A673 (cell line): Measurements from ENCODE around the gene ARNT2. TPM values are rescaled to one million over a fixed set of nuclear protein-coding genes. Genes with fewer than 3 reads are reported as not detected.

Experiments
- BruUV-seq: library from RNA; stranded (reverse); fragments of 400-500 nt; replicated peaks from 2 replicates; lab custom pipeline; 2021; lab: Mats Ljungman, UMichigan
- CTCF ChIA-PET: fragments of 300-600 bp; sonication (Branson Sonifier 250); formaldehyde crosslinking; loops from one replicate; lab custom pipeline; 2022; ENCODE audit warnings: antibody characterized with exemption; lab: Charles Lee
- POLR2A ChIA-PET: fragments of 300-600 bp; sonication (Branson Sonifier 250); formaldehyde crosslinking; loops from one replicate; lab custom pipeline; 2022; ENCODE audit warnings: antibody characterized with exemption; ENCODE audit not compliant: low non-redundant PET; lab: Charles Lee
- DNase-seq: peaks from one replicate; pipeline ENCODE4 v3.0.0-alpha.2; 2015; ENCODE audit warnings: low spot score
- H3K27ac ChIP-seq: fragments of 200-600 bp; sonication (generic); 2 replicates; pipeline ENCODE4 v1.5.1; 2016; ENCODE audit warnings: mixed run types, low read depth, mild to moderate bottlenecking, mixed read lengths, antibody characterized with exemption, low read length; ENCODE audit not compliant: poor library complexity, severe bottlenecking
- H3K27me3 ChIP-seq: fragments of 200-600 bp; sonication (generic); replicated peaks from 2 replicates; pipeline ENCODE4 v1.6.1; 2017; ENCODE audit warnings: mixed run types, low read depth, mild to moderate bottlenecking, mixed read lengths, antibody characterized with exemption, low read length; ENCODE audit not compliant: insufficient read depth, poor library complexity
- H3K36me3 ChIP-seq: fragments of 200-600 bp; sonication (generic); 2 replicates; pipeline ENCODE4 v1.6.1; 2016; ENCODE audit warnings: mixed run types, mild to moderate bottlenecking, mixed read lengths, antibody characterized with exemption, low read length; ENCODE audit not compliant: insufficient read depth, poor library complexity, severe bottlenecking
- H3K4me1 ChIP-seq: fragments of 200-600 bp; sonication (generic); 2 replicates; pipeline ENCODE4 v1.6.1; 2017; ENCODE audit warnings: mixed run types, mild to moderate bottlenecking, mixed read lengths, antibody characterized with exemption, low read length; ENCODE audit not compliant: insufficient read depth, poor library complexity, severe bottlenecking
- H3K4me3 ChIP-seq: fragments of 200-600 bp; sonication (generic); 2 replicates; pipeline ENCODE4 v1.5.1; 2016; ENCODE audit warnings: low read depth, mixed run types, mild to moderate bottlenecking, mixed read lengths, low read length; ENCODE audit not compliant: poor library complexity, severe bottlenecking
- H3K9me3 ChIP-seq: fragments of 200-600 bp; sonication (generic); 2 replicates; pipeline ENCODE4 v1.6.1; 2016; ENCODE audit warnings: mixed run types, low read depth, mild to moderate bottlenecking, mixed read lengths, antibody characterized with exemption, low read length; ENCODE audit not compliant: poor library complexity, severe bottlenecking
- EZH2 ChIP-seq: fragments of 200-600 bp; sonication (generic); IDR thresholded peaks from 2 replicates; pipeline ENCODE4 v1.6.1; 2017; ENCODE audit warnings: borderline replicate concordance, low read depth, mild to moderate bottlenecking, mixed read lengths, antibody characterized with exemption, low read length; ENCODE audit not compliant: poor library complexity, severe bottlenecking
- intact Hi-C: fragments of 100-400 bp; cut with micrococcal nuclease; formaldehyde crosslinking; loops from one replicate; pipeline ENCODE4 v1.10.0; 2022; ENCODE audit not compliant: unreplicated experiment
- total RNA-seq: library from RNA; stranded (reverse); gene quantifications from 2 replicates; pipeline ENCODE4 v1.2.3, GENCODE V29; 2021
- TF ChIP-seq, protein P1 (sequence below): fragments of 300-800, 200-600 bp; sonication (generic); conservative IDR thresholded peaks from 2 replicates; pipeline ENCODE4 v1.5.1; 2017; ENCODE audit warnings: low read depth, mild to moderate bottlenecking, antibody characterized with exemption, low read length, moderate library complexity, mixed read lengths

The ARNT2 gene
- total RNA-seq, 1 experiment from 2014 or later: 2.1 TPM

DNA sequence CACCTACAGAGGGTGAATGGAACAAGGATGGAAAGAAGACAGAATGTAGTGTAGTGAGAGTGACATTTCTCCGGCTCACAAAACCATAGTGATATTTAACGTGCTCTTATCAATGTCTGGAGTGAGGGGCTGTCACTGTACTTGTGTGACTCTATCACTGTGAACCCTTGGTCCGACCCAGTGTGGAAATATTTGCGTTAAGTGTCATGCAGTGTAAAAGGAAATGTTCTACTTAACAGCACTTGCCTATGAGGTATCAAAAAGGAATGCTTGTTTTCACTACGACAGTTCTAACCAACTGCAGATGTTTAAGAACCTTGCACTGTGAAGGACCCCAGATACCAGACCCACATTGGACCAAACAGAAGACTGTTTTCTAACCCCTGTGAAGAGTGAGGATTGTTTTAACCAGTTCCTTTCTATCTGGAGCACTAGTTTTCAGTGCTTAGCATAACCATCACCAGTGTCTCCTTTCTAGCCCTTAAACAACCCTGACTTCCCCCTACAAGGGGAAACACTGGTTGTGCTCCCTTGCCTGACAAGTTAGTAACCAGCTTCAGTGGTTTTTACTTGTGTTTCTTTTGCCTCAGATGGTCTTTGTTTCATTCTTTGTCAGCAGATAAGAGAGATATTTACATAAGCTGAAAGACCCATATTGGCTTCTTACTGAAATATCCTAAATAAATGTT lies 146.2 kb downstream of the ARNT2 start:
- no TSS peak for BruUV-seq
- H3K27ac ChIP-seq: no peak overlapping the region
- intact Hi-C loops: no loop called here
- ChIA-PET CTCF (no interaction called here), POLR2A (no interaction called here)
- TF ChIP-seq, protein P1, sequence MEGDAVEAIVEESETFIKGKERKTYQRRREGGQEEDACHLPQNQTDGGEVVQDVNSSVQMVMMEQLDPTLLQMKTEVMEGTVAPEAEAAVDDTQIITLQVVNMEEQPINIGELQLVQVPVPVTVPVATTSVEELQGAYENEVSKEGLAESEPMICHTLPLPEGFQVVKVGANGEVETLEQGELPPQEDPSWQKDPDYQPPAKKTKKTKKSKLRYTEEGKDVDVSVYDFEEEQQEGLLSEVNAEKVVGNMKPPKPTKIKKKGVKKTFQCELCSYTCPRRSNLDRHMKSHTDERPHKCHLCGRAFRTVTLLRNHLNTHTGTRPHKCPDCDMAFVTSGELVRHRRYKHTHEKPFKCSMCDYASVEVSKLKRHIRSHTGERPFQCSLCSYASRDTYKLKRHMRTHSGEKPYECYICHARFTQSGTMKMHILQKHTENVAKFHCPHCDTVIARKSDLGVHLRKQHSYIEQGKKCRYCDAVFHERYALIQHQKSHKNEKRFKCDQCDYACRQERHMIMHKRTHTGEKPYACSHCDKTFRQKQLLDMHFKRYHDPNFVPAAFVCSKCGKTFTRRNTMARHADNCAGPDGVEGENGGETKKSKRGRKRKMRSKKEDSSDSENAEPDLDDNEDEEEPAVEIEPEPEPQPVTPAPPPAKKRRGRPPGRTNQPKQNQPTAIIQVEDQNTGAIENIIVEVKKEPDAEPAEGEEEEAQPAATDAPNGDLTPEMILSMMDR: no peak
- TF ChIP-seq EZH2: no peak
- DNase-seq: no peak
- no peaks in the 10 kb centered on the region for H3K36me3 ChIP-seq
- peaks cover 3% of the 10 kb centered on the region for H3K27me3 ChIP-seq
- H3K4me1 ChIP-seq: no peaks in the 10 kb centered on the region
- H3K9me3 ChIP-seq: no peaks in the 10 kb centered on the region
- H3K4me3 ChIP-seq: no peak overlapping the region

DNA sequence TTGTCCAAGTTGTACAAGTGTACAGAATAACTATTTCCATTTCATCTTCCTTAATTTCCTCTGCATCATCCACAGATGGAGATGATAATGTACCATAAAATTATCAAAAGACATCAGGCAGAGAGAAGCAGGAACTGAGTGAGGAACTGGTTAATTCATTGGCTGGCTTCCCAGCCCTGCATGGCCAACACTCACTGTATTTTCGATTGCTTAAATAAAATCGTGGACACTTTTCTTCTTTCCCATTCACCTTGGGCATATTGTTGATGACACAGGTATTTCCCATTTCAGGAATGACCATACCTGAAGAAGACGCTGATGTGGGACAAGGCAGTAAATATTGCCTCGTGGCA lies 146.7 kb downstream of the ARNT2 start:
- H3K4me3 ChIP-seq: no peak overlapping the region
- no peak overlapping the region for H3K27ac ChIP-seq
- no peaks in the 10 kb centered on the region for H3K36me3 ChIP-seq
- TF ChIP-seq, protein P1: no peak
- no peak for TF ChIP-seq EZH2
- H3K27me3 ChIP-seq: peaks cover 3% of the 10 kb centered on the region
- intact Hi-C loops: no loop called here
- no TSS peak for BruUV-seq
- no peaks in the 10 kb centered on the region for H3K9me3 ChIP-seq
- no peak for DNase-seq
- POLR2A ChIA-PET: no interaction called here
- no peaks in the 10 kb centered on the region for H3K4me1 ChIP-seq
- CTCF ChIA-PET: no interaction called here

DNA sequence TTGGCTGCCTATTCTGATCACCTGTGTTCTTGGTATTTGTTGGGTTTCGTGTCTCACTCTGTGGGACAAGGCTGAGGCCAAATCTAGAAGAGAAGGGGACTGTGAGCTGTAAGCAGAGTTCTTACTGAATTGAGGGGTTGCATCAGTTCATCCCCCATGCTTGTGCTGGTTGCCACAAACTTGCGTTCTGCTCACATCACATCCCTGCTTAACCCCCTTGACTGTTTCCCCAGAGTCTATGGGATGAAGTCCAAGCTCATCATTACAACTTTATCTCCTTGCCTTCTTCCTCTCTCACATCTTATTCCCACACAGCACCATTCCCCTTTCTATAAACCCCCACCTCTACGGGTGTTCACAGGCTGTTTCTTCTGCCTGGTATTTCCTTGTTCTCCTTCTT lies 147.2 kb downstream of the ARNT2 start:
- Histone ChIP-seq H3K36me3 (no peaks in the 10 kb centered on the region), H3K4me3 (no peak overlapping the region), H3K27ac (no peak overlapping the region), H3K9me3 (no peaks in the 10 kb centered on the region), H3K4me1 (no peaks in the 10 kb centered on the region), H3K27me3 (peaks cover 3% of the 10 kb centered on the region)
- DNase-seq: no peak
- CTCF ChIA-PET: no interaction called here
- intact Hi-C loops: no loop called here
- no TSS peak for BruUV-seq
- POLR2A ChIA-PET: no interaction called here
- no peak for TF ChIP-seq EZH2
- TF ChIP-seq, protein P1: no peak
